Osteoblast (primary cell): ENCODE results near the gene RFX1. TPM values are rescaled to one million over a fixed set of nuclear protein-coding genes. Genes with fewer than 3 reads are reported as not detected.
A peak's percentile ranks its signal among the peaks of the same experiment; 100 is the strongest.

Experiments used
- DNase-seq: peaks from one replicate; pipeline ENCODE4 v3.0.0; 2011; ENCODE audit warnings: low spot score, mixed read lengths; ENCODE audit not compliant: insufficient read length; ENCODE audit errors: missing footprints
- H2AFZ ChIP-seq: 2 replicates; pipeline ENCODE4 v1.6.0; 2011; ENCODE audit warnings: mild to moderate bottlenecking, low read length
- H3K27ac ChIP-seq: 2 replicates; pipeline ENCODE4 v1.5.1; 2011; ENCODE audit warnings: mild to moderate bottlenecking, low read depth, low read length, moderate library complexity
- H3K27me3 ChIP-seq: 2 replicates; pipeline ENCODE4 v1.6.0; 2012; ENCODE audit warnings: mild to moderate bottlenecking, control low read depth, inconsistent platforms, low read length, moderate library complexity; ENCODE audit not compliant: insufficient read depth
- H3K36me3 ChIP-seq: 2 replicates; pipeline ENCODE4 v1.5.1; 2011; ENCODE audit warnings: mild to moderate bottlenecking, low read length, control low read depth, moderate library complexity; ENCODE audit not compliant: insufficient read depth
- H3K4me1 ChIP-seq: 2 replicates; pipeline ENCODE4 v1.5.1; 2011; ENCODE audit warnings: mild to moderate bottlenecking, low read length, control low read depth, moderate library complexity; ENCODE audit not compliant: insufficient read depth
- H3K4me2 ChIP-seq: 2 replicates; pipeline ENCODE4 v1.6.0; 2011; ENCODE audit warnings: mild to moderate bottlenecking, low read length; ENCODE audit not compliant: insufficient read depth
- H3K4me3 ChIP-seq: fragments of 200-600 bp; sonication (generic); 3 replicates; pipeline ENCODE4 v1.5.1; 2012; ENCODE audit warnings: mild to moderate bottlenecking, low read length, inconsistent platforms; ENCODE audit not compliant: insufficient read depth
- H3K79me2 ChIP-seq: 2 replicates; pipeline ENCODE4 v1.6.0; 2012; ENCODE audit warnings: mild to moderate bottlenecking, low read length, control low read depth, inconsistent platforms; ENCODE audit not compliant: insufficient read depth
- H3K9me3 ChIP-seq: 2 replicates; pipeline ENCODE4 v1.5.1; 2011; ENCODE audit warnings: low read depth, low read length, control low read depth
- H4K20me1 ChIP-seq: 2 replicates; pipeline ENCODE4 v1.6.0; 2012; ENCODE audit warnings: mild to moderate bottlenecking, low read length, control low read depth; ENCODE audit not compliant: insufficient read depth
- CTCF ChIP-seq: IDR thresholded peaks from 2 replicates; pipeline ENCODE4 v1.5.1; 2011; ENCODE audit warnings: mild to moderate bottlenecking, low read depth, low read length, moderate library complexity; ENCODE audit errors: extremely low read depth
- total RNA-seq: library from RNA; depleted of rRNA; stranded (reverse); fragments of >200 nt; gene quantifications from 2 replicates; pipeline ENCODE4 v1.2.3, GENCODE V29; 2012

RFX1 gene
- total RNA-seq, 1 donor: 2.5 TPM

GRCh38 chr19:13987101-13987890 lies 18.8 kb downstream of the RFX1 start:
- peak overlapping the region; percentile 65 for H2AFZ ChIP-seq
- DNase-seq: peak; percentile 89

GRCh38 chr19:13986348-13986904 lies 19.7 kb downstream of the RFX1 start:
- peak; percentile 100 for DNase-seq
- Histone ChIP-seq H2AFZ (peak overlapping the region; percentile 65), H3K36me3 (peaks cover 5% of the 10 kb centered on the region), H3K4me2 (peak overlapping the region; percentile 58), H3K4me3 (peak overlapping the region; percentile 14), H3K79me2 (no peaks in the 10 kb centered on the region), H3K9me3 (no peaks in the 10 kb centered on the region), H4K20me1 (no peaks in the 10 kb centered on the region), H3K4me1 (peaks cover 8% of the 10 kb centered on the region), H3K27ac (peak overlapping the region; percentile 30), H3K27me3 (no peaks in the 10 kb centered on the region)
- TF ChIP-seq CTCF: no peak

More at GRCh38 chr19:13987101-13987890, 18.8 kb downstream of the RFX1 start:
- Histone ChIP-seq H3K4me2 (no peak overlapping the region), H4K20me1 (no peaks in the 10 kb centered on the region), H3K27me3 (no peaks in the 10 kb centered on the region), H3K27ac (no peak overlapping the region), H3K4me1 (peaks cover 8% of the 10 kb centered on the region), H3K79me2 (no peaks in the 10 kb centered on the region), H3K4me3 (no peak overlapping the region), H3K36me3 (peaks cover 6% of the 10 kb centered on the region), H3K9me3 (no peaks in the 10 kb centered on the region)
- TF ChIP-seq CTCF: no peak

GRCh38 chr19:13985771-13986347 lies 20.3 kb downstream of the RFX1 start:
- DNase-seq: peak; percentile 83
- peak overlapping the region; percentile 14 for H3K4me3 ChIP-seq
- no peaks in the 10 kb centered on the region for H3K27me3 ChIP-seq
- H3K27ac ChIP-seq: peak overlapping the region; percentile 30
- peak overlapping the region; percentile 58 for H3K4me2 ChIP-seq
- H3K36me3 ChIP-seq: peaks cover 5% of the 10 kb centered on the region
- peaks cover 8% of the 10 kb centered on the region for H3K4me1 ChIP-seq
- TF ChIP-seq CTCF: no peak
- no peaks in the 10 kb centered on the region for H3K9me3 ChIP-seq
- H4K20me1 ChIP-seq: no peaks in the 10 kb centered on the region
- no peaks in the 10 kb centered on the region for H3K79me2 ChIP-seq
- H2AFZ ChIP-seq: peak overlapping the region; percentile 65
